IPS-18a (cell line): Measurements from ENCODE around the gene TNFRSF18.

ENCODE experiments used
- H3K27ac ChIP-seq: one replicate; pipeline ENCODE4 v1.5.1; 2013; ENCODE audit warnings: low read length
- H3K27me3 ChIP-seq: one replicate; pipeline ENCODE4 v1.6.1; 2013; ENCODE audit warnings: mild to moderate bottlenecking, low read length; ENCODE audit not compliant: control insufficient read depth, insufficient read depth
- H3K36me3 ChIP-seq: one replicate; pipeline ENCODE4 v1.6.1; 2013; ENCODE audit warnings: low read depth, low read length; ENCODE audit not compliant: control insufficient read depth
- H3K4me1 ChIP-seq: one replicate; pipeline ENCODE4 v1.6.1; 2013; ENCODE audit warnings: low read depth, low read length; ENCODE audit not compliant: control insufficient read depth
- H3K4me3 ChIP-seq: one replicate; pipeline ENCODE4 v1.5.1; 2013; ENCODE audit warnings: low read length
- H3K9ac ChIP-seq: one replicate; pipeline ENCODE4 v1.6.1; 2013; ENCODE audit warnings: mild to moderate bottlenecking, low read length, moderate library complexity
- H3K9me3 ChIP-seq: one replicate; pipeline ENCODE4 v1.6.1; 2013; ENCODE audit warnings: low read depth, low read length; ENCODE audit not compliant: control insufficient read depth

TNFRSF18 gene

DNA sequence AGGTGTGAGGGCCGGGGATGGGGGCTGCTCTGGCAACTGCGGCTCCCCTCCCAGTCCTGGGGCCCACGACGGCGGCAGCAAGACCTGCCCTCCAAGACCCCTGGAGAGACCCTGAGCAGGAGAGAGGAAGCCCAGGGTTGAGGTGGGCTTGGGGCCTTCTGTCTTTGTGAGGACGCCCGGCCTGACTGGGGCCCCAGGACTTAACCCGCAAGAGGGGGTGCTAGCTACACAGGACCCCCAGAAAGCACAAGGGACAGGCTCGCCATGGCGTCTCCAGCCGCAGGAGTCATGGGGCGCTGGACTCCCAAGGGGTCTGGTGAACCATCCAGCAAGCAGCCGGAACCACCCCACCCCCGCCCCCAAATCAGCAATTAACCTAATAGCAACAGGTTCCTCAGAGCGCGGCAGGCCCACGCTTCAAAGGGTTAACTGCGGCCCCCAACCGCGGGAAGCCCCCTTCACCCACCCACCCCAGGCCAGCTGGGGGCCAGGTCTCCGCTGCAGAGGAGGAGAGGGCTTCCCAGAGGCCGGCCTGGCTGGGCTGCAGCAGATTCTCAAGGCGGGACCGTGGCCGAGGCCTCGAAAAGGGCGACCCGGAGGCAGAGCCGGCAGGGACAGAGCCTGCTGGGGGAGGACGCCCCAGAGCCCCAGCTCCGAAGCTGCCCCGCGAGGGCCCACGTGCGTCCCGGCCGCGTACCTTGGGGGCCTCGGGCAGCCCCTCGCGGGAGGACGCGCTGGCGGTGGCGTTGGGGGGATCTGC is 39.6 kb upstream of the TNFRSF18 start:
- no peak overlapping the region for H3K9ac ChIP-seq
- peaks cover 29% of the 10 kb centered on the region for H3K27me3 ChIP-seq
- no peak overlapping the region for H3K4me3 ChIP-seq
- no peak overlapping the region for H3K27ac ChIP-seq
- H3K4me1 ChIP-seq, result no peaks in the 10 kb centered on the region
- no peaks in the 10 kb centered on the region for H3K36me3 ChIP-seq
- H3K9me3 ChIP-seq, result no peaks in the 10 kb centered on the region

- Histone ChIP-seq H3K4me1 (no peaks in the 10 kb centered on the region), H3K9ac (no peak overlapping the region), H3K27me3 (peaks cover 29% of the 10 kb centered on the region), H3K9me3 (no peaks in the 10 kb centered on the region), H3K36me3 (no peaks in the 10 kb centered on the region), H3K4me3 (no peak overlapping the region), H3K27ac (no peak overlapping the region)
Observed at GRCh38 chr1:1245178-1245816, 38.9 kb upstream of the TNFRSF18 start.

DNA sequence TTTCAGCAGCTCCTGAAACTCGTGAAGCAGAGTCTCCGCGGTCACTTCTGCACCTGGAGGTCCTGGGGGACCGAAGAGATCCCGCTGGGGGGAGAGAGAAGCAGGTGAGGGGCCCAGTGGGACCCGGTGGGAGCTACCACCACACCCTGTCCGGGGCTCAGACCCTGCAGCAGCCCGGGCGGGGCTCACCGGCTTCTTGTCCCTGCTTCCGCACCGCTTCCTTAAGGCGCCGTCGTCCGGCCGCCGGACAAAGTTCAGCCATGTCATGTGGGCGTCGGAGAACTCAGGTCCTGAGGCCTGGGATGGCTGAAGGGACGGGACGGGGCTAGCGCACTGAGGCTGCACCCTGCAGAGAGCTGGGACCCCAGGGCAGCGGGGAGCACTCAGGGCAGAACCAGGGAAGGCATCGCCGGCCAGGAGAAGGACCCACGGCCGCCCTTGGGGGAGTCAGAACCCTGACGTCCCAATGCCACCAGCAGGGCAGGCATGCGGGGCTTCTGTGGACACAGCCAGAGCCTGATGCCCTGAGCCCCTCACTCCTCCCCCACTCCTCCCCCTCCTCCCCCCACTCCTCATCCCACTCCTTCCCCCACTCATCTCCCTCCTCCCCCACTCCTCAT is 37.9 kb upstream of the TNFRSF18 start:
- Histone ChIP-seq H3K36me3 (no peaks in the 10 kb centered on the region), H3K9ac (no peak overlapping the region), H3K9me3 (no peaks in the 10 kb centered on the region), H3K4me1 (no peaks in the 10 kb centered on the region), H3K4me3 (no peak overlapping the region), H3K27ac (no peak overlapping the region), H3K27me3 (peaks cover 29% of the 10 kb centered on the region)

- H3K4me1 ChIP-seq, result no peaks in the 10 kb centered on the region
- H3K4me3 ChIP-seq, result no peak overlapping the region
- no peaks in the 10 kb centered on the region for H3K9me3 ChIP-seq
- no peaks in the 10 kb centered on the region for H3K36me3 ChIP-seq
- H3K9ac ChIP-seq, result no peak overlapping the region
- H3K27me3 ChIP-seq, result peaks cover 29% of the 10 kb centered on the region
- H3K27ac ChIP-seq, result no peak overlapping the region
Observed at GRCh38 chr1:1243807-1244191, 37.4 kb upstream of the TNFRSF18 start.

DNA sequence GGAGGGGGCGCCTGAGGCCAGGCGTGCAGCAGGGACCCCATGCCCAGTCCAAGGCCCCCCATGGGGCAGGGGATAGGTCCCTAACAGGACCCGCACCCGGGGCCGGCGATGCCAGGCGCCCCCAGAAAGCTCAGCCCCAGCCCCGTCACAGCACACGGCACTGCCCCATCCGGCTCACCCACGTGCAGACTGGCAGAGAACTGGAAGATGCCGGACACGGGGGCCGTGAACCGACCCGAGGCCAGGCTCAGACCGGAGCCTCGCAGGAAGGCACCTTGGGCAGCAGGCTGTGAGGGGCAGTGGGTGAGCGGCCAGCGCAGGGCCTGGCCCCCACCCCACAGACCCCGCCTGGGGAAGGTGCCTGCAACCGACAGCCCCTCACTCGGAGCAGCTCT is 36.9 kb upstream of the TNFRSF18 start:
- Histone ChIP-seq H3K9ac (no peak overlapping the region), H3K27ac (no peak overlapping the region), H3K4me3 (no peak overlapping the region), H3K27me3 (peaks cover 26% of the 10 kb centered on the region), H3K36me3 (no peaks in the 10 kb centered on the region), H3K4me1 (no peaks in the 10 kb centered on the region), H3K9me3 (no peaks in the 10 kb centered on the region)

GRCh38 chr1:1242461-1243265 is 36.3 kb upstream of the TNFRSF18 start:
- Histone ChIP-seq H3K4me3 (no peak overlapping the region), H3K9ac (no peak overlapping the region), H3K4me1 (no peaks in the 10 kb centered on the region), H3K36me3 (no peaks in the 10 kb centered on the region), H3K27me3 (peaks cover 21% of the 10 kb centered on the region), H3K27ac (no peak overlapping the region), H3K9me3 (no peaks in the 10 kb centered on the region)

- H3K27ac ChIP-seq, result no peak overlapping the region
- H3K4me3 ChIP-seq, result no peak overlapping the region
- no peaks in the 10 kb centered on the region for H3K9me3 ChIP-seq
- H3K9ac ChIP-seq, result no peak overlapping the region
- H3K4me1 ChIP-seq, result no peaks in the 10 kb centered on the region
- H3K36me3 ChIP-seq, result no peaks in the 10 kb centered on the region
- H3K27me3 ChIP-seq, result peaks cover 11% of the 10 kb centered on the region
Observed at GRCh38 chr1:1241588-1242219, 35.3 kb upstream of the TNFRSF18 start.

- H3K9me3 ChIP-seq, result no peaks in the 10 kb centered on the region
- H3K4me1 ChIP-seq, result no peaks in the 10 kb centered on the region
- H3K27me3 ChIP-seq, result peaks cover 4% of the 10 kb centered on the region
- no peak overlapping the region for H3K4me3 ChIP-seq
- H3K27ac ChIP-seq, result no peak overlapping the region
- no peak overlapping the region for H3K9ac ChIP-seq
- no peaks in the 10 kb centered on the region for H3K36me3 ChIP-seq
Observed at GRCh38 chr1:1240822-1241587, 34.6 kb upstream of the TNFRSF18 start.

- Histone ChIP-seq H3K9ac (no peak overlapping the region), H3K27me3 (no peaks in the 10 kb centered on the region), H3K27ac (no peak overlapping the region), H3K4me3 (no peak overlapping the region), H3K36me3 (no peaks in the 10 kb centered on the region), H3K9me3 (no peaks in the 10 kb centered on the region), H3K4me1 (no peaks in the 10 kb centered on the region)
Observed at GRCh38 chr1:1240348-1240732, 33.9 kb upstream of the TNFRSF18 start.

GRCh38 chr1:1239614-1240347 is 33.4 kb upstream of the TNFRSF18 start:
- Histone ChIP-seq H3K27ac (no peak overlapping the region), H3K36me3 (no peaks in the 10 kb centered on the region), H3K27me3 (no peaks in the 10 kb centered on the region), H3K4me3 (no peak overlapping the region), H3K4me1 (no peaks in the 10 kb centered on the region), H3K9me3 (no peaks in the 10 kb centered on the region), H3K9ac (no peak overlapping the region)
